Stimulated activated CD8-positive, alpha-beta memory T cell treated with anti-CD3 and anti-CD28 coated beads, Interleukin-15, amount 100 ng/mL, for 24 hours (primary cell): Measurements from ENCODE around the gene EMSY.
"Not testable (repeated sequence)": the region's sequence is repeated elsewhere in the genome, so short reads cannot be mapped to it uniquely, and the experiment has no call there.

Experiments
- DNase-seq: peaks from one replicate; pipeline ENCODE4 v3.0.0-alpha.2; 2020; ENCODE audit warnings: low read depth

EMSY gene

DNA sequence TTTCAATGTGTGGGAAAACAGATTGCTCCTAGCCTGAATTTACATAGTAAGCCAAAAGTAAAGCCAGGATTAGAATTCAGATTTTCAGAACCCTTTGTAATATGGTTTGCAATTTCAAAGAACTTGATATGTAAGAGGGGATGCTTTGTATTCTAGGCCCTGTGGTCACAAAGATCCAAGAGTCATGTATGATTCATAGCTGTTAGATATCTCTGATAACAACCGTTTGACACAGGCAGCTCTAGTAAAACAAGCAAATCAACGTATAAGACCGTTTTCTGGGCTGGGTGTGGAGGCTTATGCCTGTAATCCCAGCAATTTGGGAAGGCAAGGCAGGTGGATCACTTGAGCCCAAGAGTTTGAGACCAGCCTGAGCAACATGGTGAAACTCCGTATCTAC lies 79.6 kb downstream of the EMSY start:
- no peak for DNase-seq

DNA sequence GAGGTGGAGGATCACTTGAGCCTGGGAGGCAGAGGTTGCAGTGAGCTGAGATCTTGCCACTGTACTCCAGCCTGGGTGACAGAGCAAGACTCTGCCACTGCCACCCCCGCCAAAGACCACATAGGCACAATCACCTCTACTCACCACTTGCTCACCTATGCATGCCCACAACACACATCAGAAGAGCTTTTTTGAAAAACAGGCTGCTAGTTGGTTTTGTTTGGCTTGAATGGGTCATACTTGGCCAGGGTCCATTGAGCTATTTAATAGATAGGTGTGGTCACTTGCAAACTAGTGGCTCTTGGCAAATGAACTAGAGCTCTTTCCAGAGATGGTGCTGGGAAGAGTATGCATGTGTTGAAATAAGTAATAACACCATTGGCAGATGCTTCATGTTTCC lies 80.1 kb downstream of the EMSY start:
- DNase-seq, result no peak

DNA sequence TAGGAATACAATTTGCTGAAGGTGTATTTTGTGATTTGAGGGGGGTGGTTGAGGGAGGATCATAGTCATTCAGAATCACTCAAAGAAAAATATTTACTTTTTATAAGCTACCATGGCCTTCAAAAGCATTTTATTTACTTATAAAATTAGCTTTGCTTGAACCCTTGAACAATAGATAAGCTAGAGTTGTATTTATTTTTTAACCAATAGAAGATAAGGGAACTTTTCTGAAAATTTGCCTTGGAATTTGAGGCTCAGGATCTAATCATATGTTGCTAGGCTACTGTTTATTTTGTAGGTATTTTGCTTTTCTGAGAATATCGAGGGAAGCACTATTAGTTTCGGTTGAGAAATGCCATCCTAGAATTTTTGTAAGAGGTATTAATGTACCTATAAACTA lies 82.1 kb downstream of the EMSY start:
- DNase-seq, result no peak

DNA sequence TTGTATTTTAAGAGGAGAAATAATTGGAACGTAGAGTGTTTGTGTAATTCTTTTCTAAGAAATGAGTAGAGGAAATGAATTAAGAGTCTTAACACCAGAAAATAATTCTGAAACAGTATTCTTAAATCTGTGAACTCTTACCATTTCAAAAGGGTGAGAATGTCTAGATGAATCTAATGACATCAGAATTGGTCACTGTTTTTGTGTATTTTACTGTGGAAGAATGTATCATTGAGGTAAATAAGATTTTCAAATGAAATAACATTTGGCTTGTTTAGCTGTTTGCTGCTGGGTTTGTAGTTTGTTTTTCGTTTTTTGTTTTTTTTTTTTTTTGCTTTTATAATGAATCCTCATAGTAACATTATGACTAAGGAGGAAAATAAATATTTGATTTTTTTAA lies 97.6 kb downstream of the EMSY start:
- DNase-seq, result no peak

DNA sequence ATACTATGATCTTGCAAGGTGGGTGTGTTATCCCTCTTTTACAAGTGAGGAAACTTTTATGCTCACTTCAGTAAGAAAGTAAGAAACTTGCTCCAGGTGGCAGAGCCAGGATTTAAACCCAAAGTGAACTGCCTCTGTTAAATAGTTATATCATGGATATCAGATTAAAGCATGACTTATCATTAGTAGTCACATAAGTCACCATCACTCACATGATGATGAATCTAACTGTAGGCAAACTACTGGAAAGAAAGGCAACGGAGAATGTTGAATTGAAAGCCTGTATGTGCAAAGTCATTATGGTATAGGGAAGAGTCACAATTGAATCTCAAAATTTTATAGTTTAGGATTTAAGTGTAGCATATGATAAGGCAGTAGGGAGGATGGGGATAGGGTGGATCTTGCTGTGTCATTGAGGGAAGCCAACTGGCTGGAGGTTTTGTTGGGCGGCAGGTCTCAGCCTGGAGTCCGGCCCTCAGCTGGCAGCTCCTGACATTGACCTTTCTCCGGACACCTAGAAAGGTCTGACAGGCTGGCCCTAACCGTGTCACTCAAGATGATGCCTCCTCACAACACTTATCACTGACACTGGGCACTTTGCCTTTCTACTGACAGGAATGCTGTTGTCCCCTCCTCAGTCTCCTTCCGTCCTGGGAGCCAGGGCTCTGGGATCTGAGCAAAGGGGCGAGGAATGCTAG lies 98.3 kb downstream of the EMSY start:
- DNase-seq, result no peak

DNA sequence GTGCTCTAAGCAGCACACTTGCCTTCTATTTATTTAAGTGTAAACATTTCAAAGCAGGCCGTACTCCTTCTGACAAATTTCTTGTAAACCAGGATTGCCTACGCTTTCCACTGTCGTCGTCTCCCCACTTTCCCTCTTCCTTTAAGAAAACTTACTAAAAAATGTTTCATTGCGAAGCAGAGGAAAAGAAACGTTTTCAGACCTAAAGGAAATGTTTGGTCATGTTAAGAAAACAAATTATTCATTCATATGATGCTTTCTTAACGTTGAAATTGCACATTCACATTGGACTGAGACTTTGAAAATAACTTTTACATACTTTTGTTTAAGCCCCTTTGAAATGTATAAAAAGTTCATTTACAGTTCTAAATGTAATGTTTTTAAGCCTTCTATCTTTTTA lies 106.0 kb downstream of the EMSY start:
- no peak for DNase-seq

DNA sequence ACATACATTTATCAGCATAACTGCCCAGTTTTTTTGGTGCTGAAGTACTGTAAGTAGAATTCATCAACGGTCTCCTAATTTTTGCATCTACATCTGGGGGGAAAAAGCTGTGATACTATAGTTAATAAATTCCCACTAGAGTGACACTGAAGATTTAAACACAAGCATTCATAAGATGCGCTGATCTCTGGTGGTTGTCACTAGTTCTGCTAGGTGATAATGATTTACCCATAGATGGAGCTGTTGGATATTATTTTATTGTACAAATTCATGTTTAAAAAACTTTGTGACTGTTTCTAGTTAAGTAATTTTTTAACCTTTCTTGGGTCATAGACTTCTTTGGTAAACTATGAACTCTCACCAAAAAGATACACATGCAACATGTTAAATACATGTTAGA lies 106.6 kb downstream of the EMSY start:
- DNase-seq, result no peak

DNA sequence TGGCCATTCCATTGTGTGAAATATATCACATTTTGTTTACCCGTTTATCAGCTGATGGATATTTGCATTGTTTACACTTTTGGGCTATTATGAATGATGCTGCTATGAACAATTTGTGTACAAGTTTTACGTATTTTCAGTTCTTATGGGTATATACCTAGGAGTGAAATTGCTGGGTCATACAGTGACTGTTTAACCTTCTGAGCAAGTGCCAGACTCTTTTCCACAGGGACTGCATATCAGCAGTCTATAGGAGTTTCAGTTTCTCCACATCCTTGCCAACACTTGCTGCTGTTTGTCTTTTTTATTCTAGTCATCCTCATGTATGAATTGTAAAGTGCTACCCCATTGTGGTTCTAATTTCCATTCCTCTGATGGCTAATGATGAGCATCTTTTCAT lies 108.2 kb downstream of the EMSY start:
- no peak for DNase-seq

DNA sequence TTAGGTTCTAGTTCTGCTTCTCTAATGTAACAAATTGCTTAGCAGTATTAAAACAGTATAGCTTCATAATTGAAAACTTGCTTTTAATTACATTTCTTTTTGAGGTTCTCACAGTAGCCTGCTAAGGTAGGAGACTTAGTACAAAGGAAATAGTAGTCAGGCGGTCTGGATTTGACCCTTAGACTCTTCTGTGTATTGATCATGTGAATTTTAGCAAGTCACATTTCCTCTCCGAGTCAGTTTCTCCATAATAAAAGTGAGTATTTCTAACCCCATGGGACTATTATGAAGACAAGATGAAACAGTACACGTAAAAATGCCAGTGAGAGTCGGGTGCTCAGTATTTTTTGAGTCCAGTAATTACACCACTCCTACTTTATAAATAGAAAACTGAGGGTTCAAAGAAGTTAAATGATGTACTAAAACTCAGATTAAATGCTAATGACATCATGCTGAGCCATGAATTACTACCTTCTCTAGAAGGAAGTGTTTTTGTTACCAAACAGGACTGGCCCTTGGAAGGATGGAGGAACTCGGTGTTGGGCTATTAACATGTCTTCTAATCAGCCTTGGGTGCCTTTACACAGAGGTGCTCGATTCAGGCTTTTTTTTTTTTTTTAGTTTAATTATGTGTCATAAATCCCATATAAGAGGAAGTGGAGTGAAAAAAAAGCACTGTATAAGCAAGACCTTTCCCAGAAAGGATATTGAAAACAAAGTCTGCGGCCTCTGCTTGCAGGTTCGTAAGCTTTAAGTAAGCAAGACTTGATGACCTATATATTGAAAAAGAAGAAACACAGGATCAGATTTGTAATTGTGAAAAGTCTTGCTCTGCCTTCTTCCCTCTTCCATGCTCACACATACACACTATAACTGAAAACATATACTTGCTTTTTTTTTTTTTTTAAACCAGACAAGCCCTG lies 109.0 kb downstream of the EMSY start:
- DNase-seq, result no peak

DNA sequence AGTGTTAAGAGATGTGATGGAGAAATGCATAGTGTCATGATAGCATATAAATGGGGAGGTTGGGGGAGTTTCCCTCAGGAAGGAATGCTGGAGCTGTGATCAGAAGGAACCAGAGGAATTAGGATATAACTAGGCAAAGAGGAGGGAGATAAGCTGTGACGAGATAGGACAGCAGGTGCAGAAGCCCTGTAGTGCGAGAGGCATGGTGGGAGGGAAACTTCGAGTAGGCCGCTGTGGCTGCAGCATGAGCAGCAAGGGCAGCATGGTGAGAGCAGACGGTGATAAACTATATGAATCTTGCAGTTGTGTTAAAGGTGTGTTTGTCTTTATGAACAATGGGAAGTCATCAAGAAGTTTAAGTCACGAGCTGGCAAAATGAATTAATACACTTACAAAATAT lies 109.9 kb downstream of the EMSY start:
- DNase-seq, result no peak

DNA sequence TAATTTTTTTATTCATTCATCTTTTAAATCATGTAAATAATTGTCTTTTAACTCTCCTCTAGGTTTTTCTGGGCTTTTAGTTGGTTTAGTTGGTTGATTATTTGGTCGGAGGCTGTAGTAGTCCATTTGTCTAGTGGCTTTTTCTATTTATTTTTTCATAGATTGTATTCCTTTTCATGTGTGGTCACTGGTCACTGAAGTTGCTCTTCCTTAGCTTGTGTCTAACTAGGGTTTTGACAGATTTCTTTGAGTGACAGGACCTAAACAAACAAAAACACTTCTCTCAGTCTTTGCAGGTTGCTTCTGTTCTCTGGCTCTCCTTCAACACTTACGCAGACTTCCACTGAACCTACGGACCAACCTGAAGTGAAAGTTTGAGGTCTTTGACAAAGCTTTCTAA lies 112.6 kb downstream of the EMSY start:
- no peak for DNase-seq

DNA sequence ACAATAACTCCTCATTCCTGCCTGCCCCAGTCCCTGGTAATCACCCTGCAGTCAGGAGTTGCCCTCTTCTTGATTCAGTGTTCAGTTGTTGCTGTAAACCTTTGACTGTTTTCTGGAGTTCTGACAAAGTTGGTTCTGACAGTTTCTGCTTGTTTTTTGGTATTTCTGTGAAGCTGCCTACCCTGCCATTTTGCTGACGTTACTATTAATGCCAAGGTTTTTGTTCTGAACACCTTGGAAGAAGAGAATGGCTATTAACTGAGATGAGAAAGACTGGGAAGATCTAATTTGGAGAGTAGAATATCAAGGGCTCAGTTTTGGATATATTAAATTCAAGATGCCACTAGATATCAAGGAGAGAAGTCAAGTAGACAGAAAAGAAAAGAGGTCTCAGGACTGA lies 113.7 kb downstream of the EMSY start:
- DNase-seq, result no peak

DNA sequence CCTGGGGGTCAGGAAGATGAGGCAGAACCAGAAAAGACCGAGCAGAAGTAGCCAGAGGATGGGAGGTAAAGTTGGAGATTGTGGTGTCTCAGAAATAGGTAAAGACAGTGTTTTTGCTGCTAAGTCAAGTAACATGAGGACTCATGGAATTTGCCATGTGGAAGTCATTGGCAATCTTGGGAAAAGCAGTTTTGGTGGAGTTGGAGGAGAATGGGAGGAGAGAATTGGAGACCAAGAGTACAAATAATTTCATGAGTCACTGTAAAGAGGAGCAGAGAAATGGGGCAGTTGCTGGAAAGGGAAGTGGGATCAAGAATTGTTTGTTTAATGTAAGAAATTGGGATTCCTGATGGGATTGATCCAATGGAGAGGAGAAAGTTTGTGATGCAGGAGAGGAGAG lies 114.1 kb downstream of the EMSY start:
- no peak for DNase-seq

DNA sequence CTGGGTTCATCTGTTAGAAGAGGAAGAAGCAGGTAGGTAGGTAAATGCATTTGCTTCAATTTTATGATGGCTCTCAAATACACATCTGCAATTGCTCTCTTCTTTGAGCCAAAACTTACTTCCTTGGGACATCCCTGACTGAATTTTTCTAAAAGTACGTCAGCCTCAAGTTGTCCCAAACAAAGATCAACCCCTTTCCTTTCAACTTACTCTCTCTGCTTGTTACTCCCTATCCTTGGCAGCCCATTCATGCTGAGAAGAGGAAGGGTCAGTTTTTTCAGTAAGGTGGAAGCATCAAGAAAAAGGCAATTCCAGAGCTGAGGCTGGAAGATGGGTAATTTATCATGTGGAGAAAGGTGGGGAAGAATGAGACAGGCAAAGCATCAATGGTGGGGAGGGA lies 114.5 kb downstream of the EMSY start:
- no peak for DNase-seq

DNA sequence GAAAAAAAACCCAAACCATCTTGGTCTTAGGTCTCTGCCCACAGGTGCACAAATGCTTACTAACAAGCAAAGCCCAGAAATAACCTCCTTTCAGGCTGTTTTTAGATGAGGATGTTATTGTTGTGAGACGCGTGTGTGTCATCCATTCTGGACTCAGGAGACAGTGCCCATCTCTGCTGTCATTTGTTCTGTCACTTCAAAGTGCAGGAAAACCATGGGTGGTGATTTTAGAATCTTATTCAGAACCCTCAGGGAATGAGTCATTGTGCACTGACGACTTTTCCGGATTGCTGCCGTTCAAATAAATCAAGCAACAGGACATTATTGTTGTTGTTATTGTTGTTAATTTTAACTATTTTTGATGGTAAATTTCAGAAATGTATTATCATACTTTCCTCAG lies 115.4 kb downstream of the EMSY start:
- no peak for DNase-seq

DNA sequence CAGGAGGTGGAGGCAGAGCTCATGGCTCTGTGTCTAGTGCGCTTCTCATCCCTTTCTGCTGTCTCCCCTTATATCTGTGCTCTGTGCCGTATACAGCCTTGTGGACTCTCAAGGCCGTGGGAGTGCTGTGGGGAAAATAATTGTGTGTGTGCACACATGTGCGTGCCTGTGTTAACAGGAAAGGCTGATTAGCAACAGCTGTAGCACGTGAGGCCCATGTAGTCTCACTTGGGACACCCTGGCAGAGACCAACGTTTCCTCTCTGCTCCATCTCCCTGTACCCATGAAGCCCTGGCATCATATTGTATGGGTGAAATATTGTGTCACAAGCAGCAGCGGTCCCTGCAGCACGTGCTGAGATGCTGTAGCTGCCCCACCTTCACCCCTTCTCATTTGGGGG lies 116.4 kb downstream of the EMSY start:
- DNase-seq, result no peak

DNA sequence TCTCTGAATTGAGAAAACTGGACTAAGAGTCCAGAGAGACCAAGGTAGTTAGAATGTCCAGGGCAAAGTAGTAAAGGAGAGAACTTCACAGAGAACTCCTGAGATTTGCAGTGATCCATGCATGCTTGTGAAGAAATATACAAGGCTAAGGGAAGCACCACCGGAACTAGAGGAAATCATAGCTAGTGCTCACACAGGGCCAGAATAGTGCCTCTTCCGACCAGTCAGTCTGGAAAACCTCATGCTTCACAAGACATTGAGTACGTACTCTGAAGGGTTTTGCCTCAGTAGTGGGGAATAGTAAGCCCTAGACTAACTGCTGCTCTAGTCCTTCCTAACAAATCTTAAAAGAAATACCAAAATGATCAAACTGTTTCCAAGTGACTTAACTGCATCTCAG lies 117.7 kb downstream of the EMSY start:
- DNase-seq, result no peak

DNA sequence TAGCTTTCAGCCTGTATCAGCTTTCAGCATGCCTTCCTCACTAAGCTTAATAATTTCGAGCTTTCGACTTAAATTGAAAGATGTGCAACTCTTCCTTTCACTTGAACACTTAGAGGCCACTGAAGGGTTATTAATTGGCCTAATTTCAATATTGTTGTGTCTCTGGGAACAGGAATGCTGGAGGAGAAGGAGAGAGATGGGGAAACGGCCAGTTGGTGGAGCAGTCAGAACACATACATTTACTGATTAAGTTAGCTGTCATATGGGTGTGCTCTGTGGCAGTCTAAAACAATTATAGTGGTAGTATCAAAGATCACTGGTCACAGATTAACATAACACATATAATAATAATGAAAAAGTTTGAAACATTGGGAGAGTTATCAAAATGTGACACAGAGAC lies 119.5 kb downstream of the EMSY start:
- no peak for DNase-seq

DNA sequence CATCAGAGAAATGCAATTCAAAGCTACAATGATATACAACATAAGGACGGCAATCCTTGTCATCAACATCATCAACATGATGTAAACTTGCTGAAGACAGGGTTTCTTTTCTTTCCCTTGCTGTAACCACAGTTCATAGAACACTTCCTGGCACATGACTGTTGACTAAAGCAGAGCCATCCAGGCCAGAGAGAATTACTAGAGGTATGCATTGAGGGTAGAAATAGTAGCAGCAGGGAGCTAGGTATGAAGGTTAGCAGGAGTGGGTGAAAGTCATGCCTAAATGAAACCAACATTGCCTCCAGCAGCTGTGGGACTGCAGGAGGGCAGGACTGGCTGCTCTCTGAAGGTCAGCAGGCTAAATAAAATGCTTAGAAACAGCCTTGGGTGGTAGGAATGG lies 122.0 kb downstream of the EMSY start:
- DNase-seq, result no peak

DNA sequence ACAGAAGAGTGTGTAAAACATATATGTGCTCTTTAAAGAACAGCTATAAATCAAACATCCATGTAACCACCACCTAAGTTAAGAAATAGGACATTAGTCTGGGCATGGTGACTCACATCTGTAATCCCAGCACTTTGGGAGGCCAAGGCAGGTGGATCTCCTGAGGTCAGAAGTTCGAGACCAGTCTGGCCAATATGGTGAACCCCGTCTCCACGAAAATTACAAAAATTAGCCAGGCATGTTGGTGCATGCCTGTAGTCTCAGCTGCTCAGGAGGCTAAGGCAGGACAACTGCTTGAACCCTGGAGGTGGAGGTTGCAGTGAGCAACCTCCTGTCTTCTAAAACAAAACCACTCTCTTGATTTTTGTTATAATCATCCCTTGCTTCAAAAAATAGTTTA lies 122.4 kb downstream of the EMSY start:
- no peak for DNase-seq

DNA sequence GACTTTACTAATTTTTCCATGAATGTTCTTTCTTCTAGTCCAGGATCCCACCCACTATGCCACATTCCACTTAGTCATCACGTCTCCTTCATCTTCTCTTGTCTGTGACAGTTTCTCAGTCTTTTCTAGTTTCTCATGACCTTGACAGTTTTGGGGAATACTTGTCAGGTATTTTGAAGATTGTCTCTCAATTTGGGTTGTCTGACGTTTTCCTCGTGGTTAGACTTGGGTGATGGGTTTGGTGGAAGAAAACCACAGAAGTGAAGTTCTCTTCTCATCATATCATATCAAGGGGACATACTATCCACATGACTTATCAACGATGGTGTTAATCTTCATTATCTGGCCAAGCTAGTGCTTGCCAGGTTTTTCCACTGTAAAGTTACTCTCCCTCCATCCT lies 123.3 kb downstream of the EMSY start:
- no peak for DNase-seq

DNA sequence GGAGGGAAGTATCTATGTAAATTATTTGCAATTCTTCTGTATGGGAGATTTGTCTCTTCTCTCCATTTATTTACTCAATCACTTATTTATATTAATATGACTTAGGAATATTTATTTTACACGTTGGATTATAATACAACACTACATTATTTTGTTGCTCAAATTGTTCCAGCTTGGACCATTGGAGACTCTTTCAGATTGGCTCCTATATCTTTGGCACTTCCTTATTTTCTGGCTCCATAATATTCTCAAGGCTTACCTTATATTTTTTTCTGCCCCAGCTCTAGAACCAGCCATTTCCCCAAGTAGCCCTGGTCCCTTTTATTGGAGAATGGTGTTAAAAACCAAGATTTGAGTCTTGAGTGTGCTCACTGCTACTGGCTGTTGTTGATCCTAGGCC lies 123.8 kb downstream of the EMSY start:
- no peak for DNase-seq

DNA sequence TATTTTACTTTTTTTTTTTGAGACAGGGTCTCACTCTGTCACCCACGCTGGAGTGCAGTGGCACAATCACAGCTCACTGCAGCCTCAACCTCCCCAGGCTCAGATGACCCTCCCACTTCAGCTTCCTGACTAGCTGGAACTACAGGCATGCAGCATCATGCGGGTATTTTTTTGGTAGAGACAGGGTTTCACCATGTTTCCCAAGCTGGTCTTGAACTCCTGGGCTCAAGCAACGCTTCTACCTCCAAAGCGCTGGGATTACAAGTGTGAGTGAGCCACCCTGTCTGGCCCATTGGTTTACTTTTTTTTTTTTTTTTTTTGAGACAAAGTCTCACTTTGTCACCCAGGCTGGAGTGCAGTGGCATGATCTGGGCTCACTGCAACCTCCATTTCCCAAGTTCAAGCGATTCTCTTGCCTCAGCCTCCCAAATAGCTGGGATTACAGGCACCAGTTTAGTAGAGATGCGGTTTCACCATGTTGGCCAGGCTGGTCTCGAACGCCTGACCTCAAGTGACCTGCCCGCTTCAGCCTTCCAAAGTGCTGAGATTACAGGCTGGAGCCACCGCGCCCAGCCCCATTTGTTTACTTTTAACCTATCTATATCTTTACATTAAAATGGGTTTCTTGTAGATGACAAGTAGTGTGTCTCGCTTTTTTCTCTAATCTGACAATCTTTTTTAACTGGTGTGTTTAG lies 127.5 kb downstream of the EMSY start:
- DNase-seq, result not testable (repeated sequence)
